HCT116 (cell line): ENCODE measurements around the gene BDKRB1. TPM values are rescaled to one million over a fixed set of nuclear protein-coding genes. Genes with fewer than 3 reads are reported as not detected.

ENCODE experiments used
- ATAC-seq: fragments of 200-7000 bp; cut with Tn5 transposase; 2 replicates; pipeline ENCODE4 v1.9.1; 2020; ENCODE audit warnings: mild to moderate bottlenecking, moderate library complexity
- BruUV-seq: library from RNA; stranded (reverse); fragments of 400-500 nt; replicated peaks from 2 replicates; lab custom pipeline; 2021; lab: Mats Ljungman, UMichigan
- CTCF ChIA-PET: fragments of 300-600 bp; sonication (Branson Sonifier 250); formaldehyde crosslinking; loops from one replicate; lab custom pipeline; 2021; ENCODE audit warnings: antibody characterized with exemption; lab: Charles Lee
- POLR2A ChIA-PET: fragments of 300-600, 350-600 bp; sonication (Branson Sonifier 250); formaldehyde crosslinking; loops from one replicate; lab custom pipeline; 2021; ENCODE audit warnings: antibody characterized with exemption; lab: Charles Lee
- RAD21 ChIA-PET, 2 experiments: fragments of 300-600 bp; sonication (Branson Sonifier 250); formaldehyde crosslinking; loops; one replicate each; lab custom pipeline; 2023; ENCODE audit warnings: low total read pairs in 2 of 2; ENCODE audit not compliant: uncharacterized antibody in 2 of 2, unreplicated experiment in 2 of 2, low non-redundant PET in 1 of 2; lab: Charles Lee
- DNase-seq: peaks from one replicate; pipeline ENCODE4 v3.0.0-alpha.2; 2010; ENCODE audit warnings: low read depth, low spot score
- H2AFZ ChIP-seq: fragments of 200-600 bp; shearing (Covaris generic), sonication (generic); 2 replicates; pipeline ENCODE4 v1.6.1; 2017; ENCODE audit warnings: low read depth, mixed run types, mixed read lengths, antibody characterized with exemption, low read length; ENCODE audit not compliant: poor library complexity, severe bottlenecking
- H3K27ac ChIP-seq: 2 replicates; pipeline ENCODE4 v1.5.1; 2012; ENCODE audit warnings: low read depth, low read length
- H3K27me3 ChIP-seq: fragments of 200-600 bp; sonication (generic); 2 replicates; pipeline ENCODE4 v1.6.1; 2016; ENCODE audit warnings: mixed run types, low read length, mixed read lengths; ENCODE audit not compliant: insufficient read depth
- H3K36me3 ChIP-seq, 2 experiments: fragments of 200-500 bp in 1 of 2; fragments of 200-600 bp in 1 of 2; sonication (Bioruptor generic) in 1 of 2; sonication (generic) in 1 of 2; 2 replicates each; pipeline versions ENCODE4 v1.5.1 to v1.6.1; 2014 to 2016; ENCODE audit warnings: low read length in 2 of 2, inconsistent platforms in 1 of 2, mixed read lengths in 1 of 2, mixed run types in 1 of 2; ENCODE audit not compliant: insufficient read depth in 2 of 2, control insufficient read depth in 1 of 2
- H3K4me1 ChIP-seq, 2 experiments: fragments of 200-600 bp in 1 of 2; sonication (generic) in 1 of 2; 2 replicates each; pipeline versions ENCODE4 v1.5.1 to v1.6.1; 2012 to 2017; ENCODE audit warnings: low read length in 2 of 2, inconsistent platforms in 1 of 2, mild to moderate bottlenecking in 1 of 2, mixed read lengths in 1 of 2, mixed run types in 1 of 2, moderate library complexity in 1 of 2; ENCODE audit not compliant: insufficient read depth in 2 of 2, control insufficient read depth in 1 of 2
- H3K4me2 ChIP-seq: fragments of 200-600 bp; sonication (generic); 2 replicates; pipeline ENCODE4 v1.6.1; 2017; ENCODE audit warnings: mixed run types, low read length, mixed read lengths
- H3K4me3 ChIP-seq, 2 experiments: fragments of 200-600 bp in 1 of 2; sonication (generic) in 1 of 2; replicated peaks in 1 of 2; 2 replicates each; pipeline ENCODE4 v1.5.1; 2011 to 2016; ENCODE audit warnings: low read length in 2 of 2, control low read depth in 1 of 2, low read depth in 1 of 2, mild to moderate bottlenecking in 1 of 2, mixed read lengths in 1 of 2, mixed run types in 1 of 2
- H3K79me2 ChIP-seq: fragments of 200-600 bp; sonication (generic); 2 replicates; pipeline ENCODE4 v1.6.1; 2017; ENCODE audit warnings: mild to moderate bottlenecking, mixed run types, low read length, moderate library complexity, mixed read lengths; ENCODE audit not compliant: insufficient read depth
- H3K9ac ChIP-seq: fragments of 200-600 bp; sonication (generic); 2 replicates; pipeline ENCODE4 v1.6.1; 2016; ENCODE audit warnings: low read length, mixed read lengths
- H3K9me2 ChIP-seq: fragments of 200-600 bp; sonication (generic), shearing (Covaris generic); 2 replicates; pipeline ENCODE4 v1.6.1; 2017; ENCODE audit warnings: mixed run types, mild to moderate bottlenecking, moderate library complexity; ENCODE audit not compliant: insufficient read depth
- H3K9me3 ChIP-seq, 2 experiments: fragments of 200-500 bp in 1 of 2; fragments of 200-600 bp in 1 of 2; sonication (Bioruptor generic) in 1 of 2; sonication (generic) in 1 of 2; 2 replicates each; pipeline ENCODE4 v1.6.1; 2014 to 2017; ENCODE audit warnings: low read length in 2 of 2, mixed read lengths in 2 of 2, inconsistent platforms in 1 of 2, low read depth in 1 of 2, mild to moderate bottlenecking in 1 of 2, mixed run types in 1 of 2, moderate library complexity in 1 of 2; ENCODE audit not compliant: control insufficient read depth in 1 of 2, insufficient read depth in 1 of 2
- H4K20me1 ChIP-seq: fragments of 200-600 bp; sonication (generic), shearing (Covaris generic); 2 replicates; pipeline ENCODE4 v1.6.1; 2017; ENCODE audit warnings: mixed run types, mild to moderate bottlenecking, moderate library complexity; ENCODE audit not compliant: insufficient read depth
- CBX3 ChIP-seq: IDR thresholded peaks from 2 replicates; pipeline ENCODE4 v1.6.1; 2012; ENCODE audit warnings: low read depth
- CEBPB ChIP-seq: IDR thresholded peaks from 2 replicates; pipeline ENCODE4 v1.6.1; 2012; ENCODE audit warnings: low read depth
- CTCF ChIP-seq, 3 experiments: fragments of 200-600 bp in 1 of 3; sonication (generic) in 1 of 3; IDR thresholded peaks in 2 of 3; conservative IDR thresholded peaks in 1 of 3; 2 replicates each; pipeline ENCODE4 v1.5.1; 2012 to 2017; ENCODE audit warnings: low read depth in 2 of 3, low read length in 2 of 3, antibody characterized with exemption in 1 of 3, borderline replicate concordance in 1 of 3, control low read depth in 1 of 3, mild to moderate bottlenecking in 1 of 3, mixed read lengths in 1 of 3, mixed run types in 1 of 3, moderate library complexity in 1 of 3; ENCODE audit not compliant: insufficient read depth in 1 of 3
- EGR1 ChIP-seq: IDR thresholded peaks from 2 replicates; pipeline ENCODE4 v1.6.1; 2012; ENCODE audit warnings: low read depth
- EZH2 ChIP-seq: fragments of 200-600 bp; sonication (generic); IDR thresholded peaks from 2 replicates; pipeline ENCODE4 v1.6.1; 2017; ENCODE audit warnings: antibody characterized with exemption, mixed run types
- EZH2phosphoT487 ChIP-seq: fragments of 200-600 bp; IDR thresholded peaks from 2 replicates; pipeline ENCODE4 v1.6.1; 2018; ENCODE audit warnings: antibody characterized with exemption, borderline replicate concordance
- FOSL1 ChIP-seq: IDR thresholded peaks from 2 replicates; pipeline ENCODE4 v1.6.1; 2012; ENCODE audit warnings: low read depth
- JUND ChIP-seq: IDR thresholded peaks from 2 replicates; pipeline ENCODE4 v1.6.1; 2012
- MAX ChIP-seq: IDR thresholded peaks from 2 replicates; pipeline ENCODE4 v1.6.1; 2012
- TCF7L2 ChIP-seq: IDR thresholded peaks from 2 replicates; pipeline ENCODE4 v1.7.0; 2011; ENCODE audit warnings: borderline replicate concordance, inconsistent platforms; ENCODE audit not compliant: insufficient read depth, insufficient read length; ENCODE audit errors: extremely low read depth
- ZBTB33 ChIP-seq: IDR thresholded peaks from 2 replicates; pipeline ENCODE4 v1.6.1; 2011; ENCODE audit warnings: mild to moderate bottlenecking, low read length, moderate library complexity; ENCODE audit not compliant: insufficient replicate concordance; ENCODE audit errors: extremely low read depth
- intact Hi-C: fragments of 100-400 bp; cut with micrococcal nuclease; formaldehyde crosslinking; loops from 2 replicates; pipeline ENCODE4 v1.10.0; 2022
- total RNA-seq: library from RNA; stranded (reverse); gene quantifications from one replicate; pipeline ENCODE4 v1.2.1, GENCODE V29; 2021; ENCODE audit not compliant: unreplicated experiment

The BDKRB1 gene
- total RNA-seq, 1 experiment from 2014 or later: not detected

- Histone ChIP-seq H3K27ac (no peak overlapping the region), H3K79me2 (no peaks in the 10 kb centered on the region), H3K4me3 (no peak overlapping the region), H3K9me2 (no peaks in the 10 kb centered on the region), H3K27me3 (no peaks in the 10 kb centered on the region), H2AFZ (no peak overlapping the region), H3K4me1 (no peaks in the 10 kb centered on the region), H3K9ac (no peak overlapping the region), H3K36me3 (no peaks in the 10 kb centered on the region), H4K20me1 (no peaks in the 10 kb centered on the region), H3K4me2 (no peak overlapping the region), H3K9me3 (no peaks in the 10 kb centered on the region)
- intact Hi-C loops: no loop called here
- ChIA-PET POLR2A (no interaction called here), CTCF (no interaction called here), RAD21 (no interaction called here)
- BruUV-seq: no TSS peak
- DNase-seq: no peak
- TF ChIP-seq EZH2phosphoT487 (no peak), EZH2 (no peak), EGR1 (no peak), TCF7L2 (no peak), JUND (no peak), FOSL1 (no peak), MAX (no peak), CEBPB (no peak), CBX3 (no peak), ZBTB33 (no peak), CTCF (IDR thresholded peaks at IDR 0.05 in 2 of 3, conservative IDR thresholded peaks at IDR 0.05 in 1 of 3; ENCODE audit: borderline replicate concordance in 1 of 3, insufficient read depth in 1 of 3, low read depth in 2 of 3, low read length in 2 of 3) (no peak)
- no peak for ATAC-seq
Measured at GRCh38 chr14:96299441-96299840, 43.4 kb downstream of the BDKRB1 start.
